HG03108 (cell line): Measurements from ENCODE around the gene MMP13.
"Not testable (repeated sequence)": the region's sequence is repeated elsewhere in the genome, so short reads cannot be mapped to it uniquely, and the experiment has no call there.

Experiments used
- ATAC-seq: cut with Tn5 transposase; IDR thresholded peaks from one replicate; pipeline ENCODE4 v1.9.1; 2021; ENCODE audit warnings: moderate library complexity; ENCODE audit not compliant: unreplicated experiment

Gene MMP13

GRCh38 chr11:102936864-102937509, 18.5 kb downstream of the MMP13 start:
- ATAC-seq, result no peak

GRCh38 chr11:102935514-102935913, 20.0 kb downstream of the MMP13 start:
- no peak for ATAC-seq

DNA sequence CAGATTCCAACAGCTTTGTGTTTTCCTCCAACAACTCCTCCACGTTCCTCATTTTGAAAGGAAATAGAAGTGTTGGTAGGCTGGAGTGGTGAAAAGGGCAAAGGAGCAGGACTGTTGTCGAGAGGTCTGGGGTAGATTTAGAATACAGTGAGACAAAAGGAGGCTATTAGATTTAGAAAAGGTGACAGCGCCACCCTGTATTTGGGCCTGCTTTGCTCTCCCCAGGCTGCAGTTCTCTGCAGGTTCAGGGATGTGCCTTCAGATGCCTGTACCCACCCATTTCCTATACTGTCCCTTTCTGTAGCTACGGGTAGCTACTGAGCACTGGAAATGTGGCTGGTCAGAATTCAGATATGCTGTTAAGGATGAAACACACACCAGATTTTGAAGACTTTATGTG, 20.8 kb downstream of the MMP13 start:
- ATAC-seq, result no peak

GRCh38 chr11:102933627-102934026, 21.9 kb downstream of the MMP13 start:
- no peak for ATAC-seq

- ATAC-seq, result no peak
Observed at GRCh38 chr11:102932678-102933077, 22.9 kb downstream of the MMP13 start.

DNA sequence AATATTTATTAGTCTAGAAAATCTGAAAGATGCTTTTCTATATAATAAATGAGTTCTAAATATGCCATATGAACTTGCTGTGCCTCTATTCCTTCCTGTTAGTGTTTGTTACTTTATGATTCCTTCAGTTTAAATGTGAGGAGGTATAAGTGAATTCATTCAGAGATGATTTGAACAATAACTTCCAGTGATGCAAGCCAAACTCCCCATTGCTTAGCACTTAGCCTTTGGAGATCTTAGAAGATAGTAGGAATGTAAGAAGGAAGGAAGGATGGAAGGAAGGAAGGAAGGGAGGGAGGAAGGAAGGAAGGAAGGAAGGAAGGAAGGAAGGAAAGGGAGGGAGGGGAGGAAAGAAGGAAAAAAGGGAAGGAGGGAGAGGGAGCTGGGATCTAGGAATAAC, 25.1 kb downstream of the MMP13 start:
- no peak for ATAC-seq

- ATAC-seq, result no peak
Observed at GRCh38 chr11:102929972-102930371, 25.6 kb downstream of the MMP13 start.

DNA sequence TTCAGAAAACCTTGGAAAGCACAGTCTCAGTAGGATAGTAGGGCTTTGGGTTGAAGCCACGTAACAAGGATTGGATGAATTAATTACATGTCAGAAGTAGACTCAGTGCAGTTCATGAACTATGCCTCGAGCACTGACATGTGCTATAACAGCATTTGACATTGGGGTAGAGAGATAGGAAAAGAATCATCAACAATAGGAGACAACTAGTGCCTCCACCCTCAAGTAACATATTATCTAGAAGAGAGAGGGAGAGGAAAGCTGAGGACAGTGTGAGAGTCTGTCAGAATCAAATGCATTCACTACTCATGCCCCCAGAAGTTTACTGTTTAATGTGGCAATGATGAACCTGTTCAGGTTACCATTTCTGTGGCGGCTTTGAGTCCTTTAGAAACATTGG, 26.4 kb downstream of the MMP13 start:
- no peak for ATAC-seq

- ATAC-seq, result no peak
Observed at GRCh38 chr11:102928247-102928646, 27.3 kb downstream of the MMP13 start.

GRCh38 chr11:102927624-102927990, 27.9 kb downstream of the MMP13 start:
- ATAC-seq, result no peak

GRCh38 chr11:102926961-102927623, 28.4 kb downstream of the MMP13 start:
- no peak for ATAC-seq

GRCh38 chr11:102926517-102926916, 29.0 kb downstream of the MMP13 start:
- ATAC-seq, result no peak

DNA sequence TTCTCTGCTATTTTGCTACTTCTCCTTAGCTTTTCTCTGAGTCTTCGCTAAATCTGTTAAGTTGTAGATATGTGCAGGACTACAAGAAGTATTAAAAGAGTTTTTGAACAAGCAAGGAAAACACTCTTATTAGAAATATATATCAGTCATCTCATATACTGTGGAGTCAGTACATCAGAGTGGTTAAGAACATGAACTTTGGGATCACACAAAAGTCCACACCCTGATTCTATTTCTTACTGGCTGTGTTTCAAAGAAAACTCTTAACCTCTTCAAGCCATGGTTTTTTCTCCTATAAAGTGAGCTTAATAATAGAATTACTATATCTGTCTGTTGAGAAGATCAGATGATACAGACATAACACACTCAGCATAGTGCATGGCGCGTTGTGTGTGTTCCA, 29.5 kb downstream of the MMP13 start:
- no peak for ATAC-seq

GRCh38 chr11:102924851-102925380, 30.6 kb downstream of the MMP13 start:
- ATAC-seq, result no peak

GRCh38 chr11:102921587-102922220, 33.8 kb downstream of the MMP13 start:
- ATAC-seq, result no peak

DNA sequence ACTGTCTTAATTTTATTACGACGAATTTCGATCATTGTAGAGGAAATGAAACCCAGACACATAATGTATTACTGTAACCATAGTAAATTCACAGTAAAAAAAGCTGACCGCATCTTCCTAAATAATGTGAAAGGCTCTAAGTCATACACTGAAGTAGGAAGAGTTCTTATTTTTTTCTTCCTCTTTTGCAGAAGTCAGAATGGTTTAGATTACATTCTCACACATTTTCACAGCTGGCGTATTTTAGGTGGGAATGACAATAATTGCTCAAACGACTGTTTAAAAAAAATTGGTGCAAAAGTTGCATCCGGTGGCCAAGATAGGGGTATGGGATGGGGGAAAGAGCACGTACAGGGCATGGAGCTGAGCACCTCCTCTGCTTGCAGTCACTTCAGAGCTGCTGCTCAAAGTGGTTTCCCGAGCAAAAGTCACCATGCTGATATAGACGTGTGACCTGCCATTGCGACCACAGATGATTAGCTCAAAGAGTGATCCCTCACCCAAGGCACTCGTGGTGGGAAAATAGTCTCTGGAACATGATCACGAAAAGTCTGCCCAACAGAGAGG, 35.3 kb downstream of the MMP13 start:
- ATAC-seq, result peak; percentile 78

- ATAC-seq, result no peak
Observed at GRCh38 chr11:102915044-102915375, 40.5 kb downstream of the MMP13 start.

DNA sequence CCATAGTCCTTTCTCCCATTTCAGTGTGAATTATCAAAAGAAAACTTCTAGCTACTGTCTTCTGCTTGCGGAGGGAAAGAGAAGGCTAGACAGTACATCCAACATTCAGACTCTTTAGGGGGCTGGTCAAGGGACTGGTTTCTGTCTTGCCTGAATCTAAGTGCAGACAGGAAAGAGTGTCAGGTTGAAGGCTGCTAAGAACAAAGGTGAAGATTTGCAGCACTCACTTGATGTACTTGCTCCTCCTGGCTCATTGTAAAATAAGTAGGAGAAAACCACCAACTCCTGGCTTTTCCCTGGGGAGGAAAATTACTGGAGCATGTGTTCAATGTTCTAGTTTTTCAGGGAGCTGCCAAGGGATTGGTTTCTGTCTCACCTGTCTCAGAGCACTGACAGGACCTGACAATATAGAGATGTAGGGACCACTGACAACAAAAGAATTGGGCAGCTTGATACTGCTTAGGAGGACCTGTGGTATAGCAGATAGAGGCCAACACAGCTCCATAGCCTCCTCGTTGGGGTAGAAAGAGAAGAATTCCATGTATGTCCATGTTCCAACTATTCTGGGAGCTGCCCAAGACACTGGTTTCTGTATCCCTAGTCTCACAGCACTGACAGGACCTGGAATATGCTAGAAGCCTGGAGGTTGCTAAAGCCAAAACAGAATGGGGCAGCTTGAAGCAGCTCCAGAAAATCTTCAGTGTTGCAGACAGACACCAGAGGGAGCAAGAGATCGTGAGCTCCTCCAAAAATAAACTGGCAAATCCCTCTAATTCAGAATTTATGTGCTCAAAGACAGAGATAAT, 41.1 kb downstream of the MMP13 start:
- ATAC-seq, result no peak

DNA sequence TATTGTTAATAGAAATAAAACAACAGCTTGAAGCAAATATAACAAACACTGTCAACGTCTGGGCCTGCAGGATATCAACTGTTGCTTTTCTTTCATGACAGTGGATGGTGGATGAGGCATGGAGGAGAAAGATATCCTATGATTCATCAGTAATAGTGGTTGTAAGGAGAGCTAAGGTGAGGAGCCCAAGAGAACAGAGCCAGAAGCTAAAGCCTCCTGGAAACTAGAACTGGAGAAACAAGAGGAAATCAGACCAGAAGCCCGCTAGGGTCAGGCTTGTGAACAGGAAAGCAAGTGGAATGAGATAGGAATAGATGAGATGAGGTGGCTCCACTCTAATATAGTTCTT, 43.1 kb downstream of the MMP13 start:
- no peak for ATAC-seq

GRCh38 chr11:102911758-102912481, 43.6 kb downstream of the MMP13 start:
- no peak for ATAC-seq

DNA sequence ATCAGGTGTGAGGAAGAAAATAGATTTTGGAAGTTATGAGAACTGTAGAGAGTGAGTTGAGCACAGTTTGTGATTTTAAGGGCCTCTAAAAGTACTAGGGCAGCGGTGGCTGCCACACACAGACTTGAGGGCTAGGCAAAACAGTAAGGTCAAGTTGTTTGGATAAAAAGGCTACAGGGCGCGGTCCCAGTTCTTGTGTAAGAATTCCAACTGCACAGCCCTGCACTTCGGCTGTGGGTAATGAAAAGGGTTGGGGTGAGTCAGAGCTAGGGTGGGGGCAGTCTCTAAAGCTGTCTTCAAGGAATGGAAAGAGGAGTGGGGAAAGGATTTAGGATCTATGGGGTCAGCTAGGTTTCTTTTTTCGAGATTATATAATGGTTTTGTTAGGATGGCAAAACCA, 49.7 kb downstream of the MMP13 start:
- ATAC-seq, result not testable (repeated sequence)
